ENCODE data around the gene URAD.

Gene URAD

GRCh38 chr13:27973961-27974662 is 14.4 kb downstream of the URAD start:
- no peak for TF ChIP-seq CTCF (IDR thresholded peaks at IDR 0.05; ENCODE audit: low read depth, low read length)
- TF ChIP-seq MAX (IDR thresholded peaks at IDR 0.05; ENCODE audit: low read depth, low read length) = no peak
- no peak for TF ChIP-seq POLR2A (IDR thresholded peaks at IDR 0.05; ENCODE audit: extremely low read depth, insufficient read length)
- no peak for TF ChIP-seq MYC (IDR thresholded peaks at IDR 0.05; ENCODE audit: low read depth, low read length)
- no peak for DNase-seq (ENCODE audit: low read depth)
- no peak overlapping the region for H3K4me3 ChIP-seq (ENCODE audit: low read depth, low read length)

DNA sequence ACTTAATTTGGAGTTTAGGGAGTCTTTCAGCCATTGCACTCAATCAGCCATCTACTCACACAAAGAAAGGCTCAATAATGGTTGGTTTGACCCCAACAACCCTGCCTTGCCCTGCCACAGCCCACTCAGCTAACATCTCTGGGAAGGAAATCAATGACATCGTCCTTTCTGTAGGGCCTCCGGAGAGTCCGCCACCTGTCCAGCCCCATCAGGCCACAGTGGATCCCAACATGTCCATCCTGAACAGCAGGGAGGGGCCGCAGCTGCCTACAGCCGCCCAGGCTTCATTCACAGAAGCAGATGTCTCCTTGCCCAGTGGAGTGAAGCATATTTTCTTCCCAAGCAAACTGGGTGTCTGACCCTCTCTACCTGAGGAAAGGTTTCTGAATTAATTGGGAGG is 15.2 kb downstream of the URAD start:
- H3K4me3 ChIP-seq (ENCODE audit: low read depth, low read length) = no peak overlapping the region
- TF ChIP-seq MYC (IDR thresholded peaks at IDR 0.05; ENCODE audit: low read depth, low read length) = no peak
- no peak for TF ChIP-seq POLR2A (IDR thresholded peaks at IDR 0.05; ENCODE audit: extremely low read depth, insufficient read length)
- no peak for TF ChIP-seq MAX (IDR thresholded peaks at IDR 0.05; ENCODE audit: low read depth, low read length)
- no peak for TF ChIP-seq CTCF (IDR thresholded peaks at IDR 0.05; ENCODE audit: low read depth, low read length)
- DNase-seq (ENCODE audit: low read depth) = no peak

DNA sequence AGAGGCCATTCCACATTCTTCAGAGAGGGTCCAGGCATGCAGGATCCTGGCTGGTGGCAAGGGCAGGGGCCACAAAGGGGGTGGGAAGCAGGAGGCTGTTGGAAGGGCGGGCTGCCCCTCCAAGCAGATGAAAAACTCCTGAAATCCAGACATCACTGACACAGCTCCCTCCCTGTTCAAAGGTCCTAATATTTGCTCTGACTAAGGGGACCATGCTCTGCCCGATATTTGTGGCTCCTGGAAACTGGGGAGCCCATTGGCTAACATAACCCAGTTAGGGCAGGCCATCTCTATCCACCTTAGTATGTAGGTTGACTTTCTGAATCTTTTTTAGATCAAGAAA is 16.0 kb downstream of the URAD start:
- H3K4me3 ChIP-seq (ENCODE audit: low read depth, low read length) = no peak overlapping the region
- TF ChIP-seq MYC (IDR thresholded peaks at IDR 0.05; ENCODE audit: low read depth, low read length) (no peak), MAX (IDR thresholded peaks at IDR 0.05; ENCODE audit: low read depth, low read length) (no peak), POLR2A (IDR thresholded peaks at IDR 0.05; ENCODE audit: extremely low read depth, insufficient read length) (no peak), CTCF (IDR thresholded peaks at IDR 0.05; ENCODE audit: low read depth, low read length) (no peak)
- DNase-seq (ENCODE audit: low read depth) = no peak

DNA sequence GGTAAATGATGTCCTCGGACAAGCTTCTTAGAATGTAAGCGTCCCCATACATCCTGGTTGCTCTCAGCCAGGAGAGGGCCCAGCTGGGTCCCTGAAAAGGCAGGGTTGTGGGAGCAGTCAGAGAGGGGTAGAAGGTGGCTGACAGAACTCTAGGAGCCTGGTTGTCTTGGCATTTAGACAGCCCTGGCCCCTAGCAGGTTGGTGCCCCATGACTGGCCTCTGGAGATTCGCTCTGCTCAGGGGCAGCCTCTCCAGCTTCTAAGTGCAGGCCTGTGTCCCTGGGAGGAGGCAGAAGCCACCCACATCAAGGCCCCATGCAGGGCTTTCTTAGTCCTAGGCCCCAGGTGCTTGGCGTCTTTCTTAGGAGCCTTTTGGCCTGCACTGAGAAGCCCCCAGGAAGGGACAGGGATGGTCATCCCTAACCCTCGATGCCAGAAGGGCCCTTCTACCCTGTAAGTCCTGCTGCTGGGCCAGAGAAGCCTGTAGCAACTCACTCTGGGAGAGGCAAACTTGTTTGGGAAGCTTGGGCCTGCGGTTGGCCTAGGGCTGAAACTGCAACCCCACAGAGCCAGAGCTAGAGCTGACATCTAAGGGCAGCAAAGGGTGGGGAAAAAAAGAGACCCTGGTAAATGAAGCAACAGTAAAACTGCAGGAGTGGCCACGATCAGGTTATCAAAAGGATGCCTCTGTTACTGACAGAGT is 16.6 kb downstream of the URAD start:
- TF ChIP-seq MYC (IDR thresholded peaks at IDR 0.05; ENCODE audit: low read depth, low read length) = no peak
- no peak for TF ChIP-seq MAX (IDR thresholded peaks at IDR 0.05; ENCODE audit: low read depth, low read length)
- no peak for TF ChIP-seq POLR2A (IDR thresholded peaks at IDR 0.05; ENCODE audit: extremely low read depth, insufficient read length)
- no peak for TF ChIP-seq CTCF (IDR thresholded peaks at IDR 0.05; ENCODE audit: low read depth, low read length)
- DNase-seq (ENCODE audit: low read depth) = no peak
- no peak overlapping the region for H3K4me3 ChIP-seq (ENCODE audit: low read depth, low read length)

- TF ChIP-seq CTCF (IDR thresholded peaks at IDR 0.05; ENCODE audit: low read depth, low read length) = no peak
- TF ChIP-seq MAX (IDR thresholded peaks at IDR 0.05; ENCODE audit: low read depth, low read length) = no peak
- no peak for TF ChIP-seq MYC (IDR thresholded peaks at IDR 0.05; ENCODE audit: low read depth, low read length)
- TF ChIP-seq POLR2A (IDR thresholded peaks at IDR 0.05; ENCODE audit: extremely low read depth, insufficient read length) = no peak
- no peak overlapping the region for H3K4me3 ChIP-seq (ENCODE audit: low read depth, low read length)
- DNase-seq (ENCODE audit: low read depth) = no peak
Measured at GRCh38 chr13:27971236-27971645, 17.3 kb downstream of the URAD start.

All from NB4 (cell line).